Measurements from ENCODE around the gene UST.

The UST gene

DNA sequence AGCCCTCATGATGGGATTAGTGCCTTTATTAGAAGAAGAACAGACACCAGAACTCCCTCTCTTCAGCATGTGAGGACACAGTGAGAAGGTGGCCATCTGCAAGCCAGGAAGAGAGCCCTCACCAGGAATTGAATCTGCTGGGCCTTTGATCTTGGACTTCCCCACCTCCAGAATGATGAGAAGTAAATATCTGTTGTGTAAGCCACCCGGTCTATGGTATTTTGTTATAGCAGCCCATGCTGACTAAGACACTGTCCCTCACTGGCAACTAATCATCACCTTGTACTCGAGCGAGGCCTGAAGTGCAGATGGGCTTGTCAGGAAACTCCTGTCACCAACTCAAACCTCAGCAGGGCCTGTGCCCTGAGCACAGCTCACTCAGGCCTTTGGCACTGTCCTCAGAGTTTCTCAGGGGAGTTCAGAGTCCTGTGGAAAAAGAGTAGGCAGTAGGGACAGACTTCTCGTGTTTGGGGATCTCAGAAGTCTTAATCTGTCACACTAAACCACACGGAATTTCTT is 62.0 kb downstream of the UST start:
- DNase-seq: no peak

DNA sequence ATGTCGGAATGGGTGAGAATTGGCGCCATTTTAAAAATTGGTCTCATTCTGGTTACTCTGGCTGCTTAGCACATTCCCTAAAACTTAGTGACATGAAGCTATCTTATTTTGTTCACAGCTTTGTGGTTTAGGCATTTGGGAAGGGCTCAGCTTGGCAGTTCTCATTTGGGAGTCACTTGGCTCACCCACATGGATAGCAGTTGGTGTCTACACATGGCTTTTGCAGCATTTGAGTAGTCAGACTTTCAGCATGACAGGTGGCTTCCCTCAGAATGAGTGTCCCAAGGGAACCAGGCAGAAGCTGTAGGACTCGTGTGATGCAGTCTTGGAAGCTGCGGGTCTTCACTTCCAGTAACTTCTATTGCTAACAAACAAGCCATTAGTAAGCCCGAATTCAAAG is 64.6 kb downstream of the UST start:
- DNase-seq: no peak

DNA sequence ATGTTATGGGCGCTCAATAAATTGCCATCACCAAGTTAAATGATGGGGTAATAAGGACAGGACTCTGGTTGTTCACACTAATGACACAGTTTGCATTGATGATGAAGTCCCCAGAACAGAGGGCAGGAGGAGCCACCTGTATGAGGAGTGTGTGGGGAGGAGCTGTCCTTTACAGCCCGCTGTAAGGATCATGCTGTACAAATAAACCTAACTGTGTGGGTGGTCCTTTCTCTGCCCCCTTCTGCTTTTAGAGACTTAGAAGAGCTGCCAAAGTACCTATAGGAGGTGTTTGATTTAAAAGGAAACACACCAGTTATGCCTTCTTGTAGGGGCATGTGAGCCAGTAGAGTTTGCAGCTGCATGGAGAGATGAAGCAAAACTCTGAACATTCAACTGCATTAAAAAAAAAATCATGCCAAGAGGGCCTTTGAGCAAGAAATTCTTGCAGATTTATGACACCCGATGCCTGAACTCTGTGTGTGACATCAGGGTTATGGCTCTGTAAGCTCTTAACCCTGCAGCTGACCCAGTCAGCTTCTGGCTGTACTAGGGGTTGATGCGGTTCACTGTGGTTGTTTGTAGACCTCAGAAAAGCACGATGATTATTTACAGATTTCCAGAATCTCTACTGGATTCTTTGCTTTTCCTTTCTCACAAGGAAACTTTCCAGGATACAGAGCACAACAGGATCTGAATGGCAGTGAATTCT is 67.4 kb downstream of the UST start:
- DNase-seq: no peak

DNA sequence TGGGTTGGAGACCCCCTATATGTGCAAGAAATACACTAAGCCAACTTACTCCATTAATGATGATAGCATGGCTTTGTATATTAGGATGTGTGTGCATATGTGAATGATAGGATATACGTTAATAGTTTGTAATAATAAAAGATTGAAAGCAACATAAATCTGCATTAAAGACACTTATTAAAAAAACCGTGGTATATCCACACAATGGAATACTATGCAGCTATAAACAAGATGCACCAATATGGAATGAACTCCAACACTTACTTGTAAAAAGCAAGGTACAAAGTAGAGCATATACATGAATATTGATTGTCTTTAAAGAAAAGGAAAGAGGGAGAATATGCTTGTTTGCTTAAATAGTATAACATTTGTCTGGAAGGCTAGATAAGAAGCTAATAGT is 68.0 kb downstream of the UST start:
- no peak for DNase-seq

DNA sequence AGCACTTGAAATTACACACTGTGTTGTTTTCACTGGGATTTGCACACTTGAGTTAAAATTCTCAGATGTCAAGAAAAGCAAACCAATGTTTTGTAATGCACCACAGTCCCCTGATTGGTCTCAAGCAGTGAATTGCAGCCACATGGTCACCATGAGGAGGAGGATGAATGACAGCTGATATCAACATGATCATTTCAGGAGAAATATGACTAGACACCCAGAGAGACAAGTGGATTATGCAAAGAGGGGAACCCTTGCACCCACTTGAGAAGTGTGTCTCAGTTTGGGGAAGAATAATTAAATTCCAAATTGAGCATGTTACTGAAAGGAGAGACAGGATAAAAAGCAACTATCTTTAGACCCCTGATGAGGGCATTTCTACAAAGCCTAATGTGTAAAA is 69.3 kb downstream of the UST start:
- DNase-seq: no peak

DNA sequence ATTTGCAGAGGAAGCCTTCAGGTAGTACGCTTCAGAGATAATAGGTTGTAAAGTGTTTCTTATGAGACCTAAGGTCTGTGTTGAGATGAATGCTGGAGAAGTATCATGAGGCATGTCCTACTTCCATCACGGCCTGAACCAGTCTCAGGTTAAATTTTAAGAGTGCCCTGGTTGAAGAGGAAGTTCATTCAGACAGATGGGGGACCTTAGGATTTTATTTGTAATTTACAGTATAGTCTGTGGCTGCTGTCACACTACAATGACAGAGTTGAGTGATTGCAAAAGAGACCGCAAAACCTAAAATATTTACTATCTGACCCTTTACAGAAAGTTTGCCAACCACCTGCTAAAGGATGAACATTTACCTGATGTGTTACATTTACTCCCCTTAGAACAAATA is 70.9 kb downstream of the UST start:
- no peak for DNase-seq

DNA sequence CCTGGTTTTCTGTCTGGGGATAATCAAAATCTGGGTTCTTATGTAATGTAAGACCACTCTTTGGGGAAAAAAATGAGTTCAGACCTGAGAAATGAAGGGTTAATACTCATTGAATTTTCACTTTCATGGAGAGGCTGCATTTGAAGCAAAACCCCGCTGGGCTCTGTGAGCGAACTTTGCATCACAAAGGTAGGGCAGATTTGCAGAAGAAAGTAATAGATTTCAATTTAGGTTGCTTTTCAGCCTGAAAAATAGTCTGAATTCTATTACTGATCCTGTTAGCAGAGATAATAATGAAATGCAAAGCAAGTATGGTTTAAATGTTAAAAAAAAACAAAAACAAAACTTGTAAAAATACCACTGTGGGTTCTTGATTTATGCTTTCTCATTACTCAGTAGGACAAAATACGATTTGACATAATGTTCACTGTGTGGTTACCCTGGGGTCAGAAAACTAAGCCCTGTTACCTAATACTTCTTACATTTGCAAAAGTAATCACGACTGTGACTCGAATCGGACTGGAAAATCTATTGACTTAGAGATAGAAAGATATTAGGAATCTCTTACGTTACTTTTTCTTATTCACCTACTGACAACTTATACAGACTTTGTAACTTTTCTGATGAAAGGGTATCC is 72.2 kb downstream of the UST start:
- DNase-seq: no peak

DNA sequence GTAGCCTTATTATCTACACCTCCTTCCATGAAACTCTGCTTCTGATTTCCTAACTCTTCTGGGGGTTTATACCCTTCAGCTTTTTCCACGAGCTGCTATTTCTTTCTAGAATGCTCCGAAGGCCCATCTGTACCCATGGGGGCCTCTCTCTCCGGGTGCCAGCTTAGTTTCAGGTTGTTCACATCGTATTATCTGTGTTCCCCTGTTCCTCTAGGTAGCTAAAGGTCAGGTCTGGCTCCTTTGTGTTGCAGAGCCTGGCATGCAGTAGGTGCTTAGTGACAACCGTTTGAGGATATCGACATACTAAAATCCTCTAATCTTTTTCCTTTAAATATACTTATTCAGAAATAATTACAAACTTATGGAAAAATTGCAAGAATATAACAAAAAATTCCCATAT is 73.0 kb downstream of the UST start:
- no peak for DNase-seq

DNA sequence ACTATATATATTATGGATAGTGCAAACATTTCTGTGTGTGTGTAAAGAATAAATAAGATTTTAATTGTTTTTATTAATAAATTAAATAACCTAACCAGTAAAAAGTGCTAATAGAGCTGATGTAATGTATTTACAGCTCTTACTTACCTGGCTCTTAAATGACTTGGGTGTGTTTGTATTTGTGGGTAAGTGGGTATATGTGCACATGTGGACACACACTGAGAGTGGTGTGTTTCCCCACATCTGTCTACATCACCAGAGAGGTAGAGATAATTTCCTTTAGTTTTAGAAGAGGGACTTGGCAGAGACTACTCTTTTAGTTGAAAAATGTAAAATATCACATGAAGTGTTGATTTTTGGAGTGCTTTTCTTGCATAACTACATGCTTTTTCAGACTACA is 76.0 kb downstream of the UST start:
- DNase-seq: no peak

DNA sequence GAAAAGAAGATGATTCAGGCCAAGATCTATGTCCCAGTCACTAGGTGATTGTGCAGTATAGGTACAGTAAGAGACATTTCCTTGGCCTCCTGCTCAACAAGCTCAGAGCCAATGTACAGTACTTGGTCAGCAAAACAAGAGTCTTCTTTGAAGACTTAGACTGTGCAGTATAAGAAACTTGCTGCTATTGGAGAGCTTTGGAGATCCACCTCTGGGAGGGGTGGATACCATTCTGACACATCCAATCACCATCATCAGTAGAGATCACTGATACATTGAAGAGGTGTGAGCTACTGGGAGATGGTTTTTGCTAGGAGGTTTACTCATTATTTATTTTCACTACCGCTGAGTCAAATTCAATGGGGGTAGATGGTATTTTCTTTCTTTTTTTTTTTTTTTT is 77.5 kb downstream of the UST start:
- no peak for DNase-seq

DNA sequence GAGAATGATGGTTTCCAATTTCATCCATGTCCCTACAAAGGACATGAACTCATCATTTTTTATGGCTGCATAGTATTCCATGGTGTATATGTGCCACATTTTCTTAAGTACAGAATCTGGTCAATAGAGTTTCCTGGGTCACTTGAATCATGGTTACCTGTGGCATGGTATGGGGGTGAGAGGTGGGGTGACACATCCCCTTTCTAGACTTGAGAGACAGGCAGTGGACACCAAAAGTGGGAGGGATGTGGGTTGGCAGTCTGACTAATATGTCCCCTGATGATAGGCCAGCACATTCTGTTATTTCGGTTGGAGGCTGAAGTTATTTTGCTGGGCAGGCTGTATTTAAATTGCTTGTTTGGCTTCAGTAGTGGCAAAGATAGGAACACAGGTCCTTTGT is 78.1 kb downstream of the UST start:
- no peak for DNase-seq

DNA sequence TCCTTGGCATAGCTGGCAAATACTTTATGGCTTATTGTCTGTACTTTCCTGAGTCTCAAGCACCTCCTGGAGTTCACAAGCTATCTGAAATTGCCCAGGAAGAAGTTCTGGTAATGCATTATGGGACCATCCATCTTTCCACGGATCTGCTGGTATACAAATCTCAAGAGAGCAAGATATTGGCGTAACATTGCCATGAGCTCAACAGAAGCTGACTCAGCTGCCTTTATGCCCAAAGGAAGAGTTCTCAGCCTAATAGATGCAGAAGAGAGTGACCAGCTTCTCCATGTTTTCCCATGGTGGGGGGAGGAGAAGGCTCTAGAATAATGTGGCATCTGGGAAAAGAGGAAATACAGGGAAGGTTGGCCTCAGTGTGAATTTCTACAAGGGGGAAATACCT is 78.7 kb downstream of the UST start:
- no peak for DNase-seq

DNA sequence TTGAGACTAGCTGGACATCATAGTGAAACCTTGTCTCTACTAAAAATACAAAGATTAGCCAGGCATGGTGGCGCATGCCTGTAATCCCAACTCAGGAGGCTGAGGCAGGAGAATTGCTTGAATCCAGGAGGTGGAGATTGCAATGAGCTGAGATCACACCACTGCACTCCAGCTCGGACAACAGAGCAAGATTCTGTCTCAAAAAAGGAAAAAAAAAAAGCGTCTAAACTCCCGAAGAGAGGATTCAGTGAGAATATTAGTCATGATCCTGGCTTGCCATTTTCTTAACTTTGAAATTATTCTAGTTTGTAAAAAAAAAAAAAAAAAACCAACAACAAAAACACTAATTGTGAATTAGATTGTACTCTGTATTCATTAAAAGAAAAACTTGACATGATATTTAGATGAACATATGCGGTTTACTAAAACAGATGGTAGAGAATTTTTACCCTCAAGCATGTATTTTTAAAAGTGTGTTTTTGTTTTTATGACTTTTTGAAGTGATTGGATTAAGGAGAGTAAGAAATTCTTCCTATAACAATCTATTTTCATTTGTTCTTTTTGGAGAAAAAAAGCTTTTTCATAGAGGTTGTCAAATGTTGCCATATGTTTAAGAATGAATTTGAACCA is 80.7 kb downstream of the UST start:
- no peak for DNase-seq

DNA sequence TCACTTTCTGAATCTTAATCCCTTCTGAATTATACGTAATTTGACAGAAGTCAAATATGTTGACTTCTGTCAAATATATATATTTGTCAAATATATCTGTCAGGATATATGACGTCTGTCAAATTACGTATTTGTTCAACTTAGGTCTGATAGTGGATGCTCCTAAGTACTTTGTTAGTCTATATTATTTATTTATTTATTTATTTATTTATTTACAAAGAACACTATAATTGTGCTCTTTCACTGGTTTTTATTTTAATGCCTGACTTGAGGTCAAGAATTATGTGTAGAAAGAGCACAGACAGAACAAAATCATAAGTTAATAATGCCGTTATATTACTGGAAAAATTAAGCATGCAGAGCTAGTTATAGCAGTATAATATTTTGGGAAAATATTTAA is 81.2 kb downstream of the UST start:
- no peak for DNase-seq

DNA sequence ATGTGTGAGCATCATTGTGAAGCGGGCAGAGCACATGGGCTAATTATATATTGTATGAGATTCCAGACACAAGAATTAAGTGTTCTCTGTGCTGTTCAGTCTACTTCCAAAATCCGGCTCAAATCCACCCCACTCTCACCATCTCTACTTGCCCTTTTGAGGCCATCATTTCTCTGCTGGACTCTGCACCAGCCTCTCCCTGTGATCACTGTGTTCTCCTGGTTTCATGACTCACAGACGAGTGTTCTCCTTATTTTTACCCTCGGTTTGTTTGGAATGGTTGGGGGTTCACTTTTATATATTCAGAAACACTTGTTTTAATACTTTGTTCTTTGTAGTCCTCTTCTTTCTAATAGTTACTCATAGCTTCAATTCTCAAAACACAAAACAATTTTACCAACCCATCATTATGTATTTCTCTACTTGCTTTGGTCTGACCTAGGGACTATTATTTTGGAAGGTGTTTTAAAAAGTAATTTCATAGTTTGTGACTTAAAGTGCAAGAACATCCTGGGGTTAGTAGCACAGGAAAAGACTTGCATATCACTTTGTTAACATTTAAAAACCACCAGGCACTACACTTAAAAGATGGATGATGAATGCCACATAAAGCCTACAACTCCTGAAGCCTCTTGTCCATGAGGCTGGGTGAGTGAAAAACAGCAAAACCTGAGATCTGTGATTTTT is 82.7 kb downstream of the UST start:
- DNase-seq: no peak

DNA sequence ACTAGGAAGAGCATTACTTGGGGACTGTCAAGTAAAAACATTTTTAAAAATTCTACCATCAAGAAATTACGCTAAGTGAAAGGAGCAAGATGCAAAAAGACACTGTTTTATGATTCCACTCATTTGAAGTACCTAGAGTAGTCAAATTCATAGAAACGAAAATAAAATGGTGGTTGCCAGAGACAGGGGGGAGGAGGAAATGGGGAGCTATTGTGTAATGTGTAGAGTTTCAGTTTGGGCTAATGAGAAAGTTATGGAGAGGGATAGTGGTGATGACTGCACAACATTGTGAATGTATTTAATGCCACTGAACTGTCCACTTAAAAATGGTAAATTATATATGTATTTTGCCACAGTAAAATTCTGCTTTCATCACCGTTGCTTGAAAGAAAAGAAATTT is 83.8 kb downstream of the UST start:
- no peak for DNase-seq

DNA sequence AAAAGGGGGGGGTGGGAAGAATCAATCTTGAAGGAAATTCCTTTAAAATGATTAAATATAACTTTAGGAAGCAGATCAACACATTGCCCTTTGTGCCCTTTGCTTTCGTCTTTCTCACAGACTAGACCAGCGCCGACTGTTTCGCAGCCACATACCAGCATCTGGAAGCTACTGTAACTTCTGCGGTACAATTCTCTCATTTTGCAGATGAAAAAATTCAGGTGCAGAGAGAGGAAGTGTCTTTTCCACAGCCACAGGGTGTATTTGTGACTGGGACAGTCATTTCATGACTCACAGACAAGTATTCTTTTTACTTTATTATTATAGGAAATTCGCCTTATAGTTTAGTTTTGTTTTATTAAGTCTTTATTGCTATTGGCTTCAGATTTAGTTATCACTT is 84.2 kb downstream of the UST start:
- DNase-seq: no peak

DNA sequence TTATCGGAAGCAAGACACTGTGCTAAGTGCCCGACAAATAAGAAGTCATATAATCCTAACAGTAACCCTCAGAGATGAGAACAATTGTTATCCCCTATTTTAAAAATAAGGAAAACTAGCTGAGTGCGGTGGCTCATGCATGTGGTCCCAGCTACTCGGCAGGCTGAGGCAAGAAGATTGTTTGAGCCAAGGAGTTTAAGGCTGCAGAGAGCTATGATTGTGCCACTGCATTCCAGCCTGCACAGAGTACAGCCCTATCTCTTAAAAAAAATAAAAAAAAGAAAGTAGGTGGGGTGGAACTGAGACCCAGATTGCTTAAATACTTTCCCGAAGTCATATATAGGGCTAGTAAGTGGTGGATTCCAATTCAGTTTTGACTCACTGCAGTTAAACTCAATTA is 84.7 kb downstream of the UST start:
- DNase-seq: no peak

DNA sequence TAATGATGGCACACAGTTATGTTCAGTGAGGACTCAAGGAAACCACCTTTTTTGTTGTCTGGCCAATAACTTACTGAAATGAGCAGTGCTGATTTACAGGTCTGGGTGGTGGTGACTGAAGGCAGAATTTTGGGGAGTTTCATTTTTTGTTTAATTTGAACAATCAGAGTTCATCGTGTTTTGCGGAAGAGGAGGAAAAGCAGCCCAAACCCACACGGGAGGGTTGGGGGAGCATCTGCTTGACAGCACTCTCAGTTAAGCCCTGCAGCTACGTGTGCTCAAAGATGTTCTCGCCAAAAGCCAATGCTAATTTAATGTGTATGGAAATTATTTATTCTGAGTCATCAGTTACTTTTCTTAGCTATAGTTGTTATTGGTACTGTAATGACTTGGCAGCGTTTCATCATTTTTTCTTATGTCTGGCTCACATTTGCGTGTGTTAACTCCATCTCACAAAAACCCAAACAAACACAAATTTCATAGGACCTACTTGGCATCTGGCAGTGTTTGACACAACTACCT is 89.2 kb downstream of the UST start:
- DNase-seq: no peak

DNA sequence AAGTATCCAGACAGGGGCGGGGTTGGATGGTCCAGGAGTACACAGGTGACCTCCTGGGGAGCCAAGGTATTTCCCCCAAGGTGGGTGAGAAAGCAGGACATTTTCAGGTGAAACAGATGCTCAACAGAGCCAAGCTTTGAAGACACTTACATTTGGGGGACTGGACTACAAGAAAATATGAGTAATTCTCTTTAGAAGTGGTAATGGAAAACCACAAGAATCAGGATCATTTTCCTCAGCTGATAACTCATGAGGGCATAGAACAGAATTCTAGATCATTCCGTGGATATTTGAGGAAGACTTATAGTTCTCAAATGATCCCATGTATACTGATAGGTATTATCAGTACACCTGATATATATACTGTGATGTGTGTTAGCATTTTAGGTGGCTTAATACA is 89.9 kb downstream of the UST start:
- no peak for DNase-seq

DNA sequence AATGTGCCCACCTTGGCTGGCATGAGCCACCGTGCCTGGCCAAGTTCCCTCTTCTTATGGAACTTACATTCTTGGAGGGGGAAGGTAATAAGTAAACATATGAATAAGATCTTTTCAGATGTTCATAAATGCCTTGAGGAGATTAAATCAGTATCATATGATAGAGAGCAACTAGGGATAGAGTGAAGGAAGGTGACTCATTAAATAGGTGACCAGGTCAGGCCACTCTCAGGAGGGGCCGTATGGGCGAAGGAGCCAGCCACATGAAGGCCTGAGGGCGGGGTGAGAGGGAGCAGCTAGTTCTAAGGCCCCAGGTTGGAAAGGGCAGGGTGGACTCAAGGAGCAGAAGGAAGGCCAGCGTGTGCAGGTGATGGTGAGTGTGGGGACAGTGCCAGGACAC is 91.1 kb downstream of the UST start:
- no peak for DNase-seq

DNA sequence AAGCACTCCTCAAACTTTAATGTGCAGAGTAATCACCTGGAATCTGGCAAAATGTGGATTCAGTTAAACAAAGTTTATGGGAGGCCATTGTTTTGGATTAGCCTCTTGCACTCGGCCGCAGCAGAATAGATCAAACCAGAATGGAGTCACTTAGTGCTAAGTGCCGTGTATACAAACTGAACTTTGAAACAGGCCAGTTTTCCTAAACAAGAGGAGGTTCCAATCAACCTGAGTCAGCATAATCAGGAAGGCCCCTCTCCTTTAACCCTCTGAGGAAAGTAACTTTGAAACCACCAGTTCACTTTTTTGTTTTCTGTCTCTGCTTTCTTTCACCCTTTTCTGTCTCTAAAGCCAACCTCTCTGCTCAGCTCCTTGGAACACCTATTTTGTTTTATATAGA is 92.2 kb downstream of the UST start:
- DNase-seq: no peak

DNA sequence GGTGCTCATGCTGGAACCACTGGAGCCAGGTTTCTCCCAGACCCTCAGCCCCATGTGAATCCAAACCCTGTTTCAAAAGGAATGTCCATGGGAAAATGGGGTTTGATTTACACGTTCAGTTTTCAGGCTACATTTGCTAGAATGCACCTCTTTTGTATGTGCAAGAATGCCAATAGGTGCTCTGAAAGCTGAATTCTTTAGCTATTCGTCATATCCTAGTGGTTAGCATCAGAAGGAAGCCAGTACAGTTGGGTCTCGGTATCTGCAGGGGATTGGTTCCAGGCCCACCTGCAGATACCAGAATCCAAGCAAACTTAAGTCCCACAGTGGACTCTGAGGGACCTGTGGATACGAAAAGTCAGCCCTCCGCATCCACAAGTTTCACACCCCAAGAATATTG is 93.4 kb downstream of the UST start:
- no peak for DNase-seq
